Measurements from ENCODE around the gene ANKLE1.

Gene ANKLE1

GRCh38 chr19:17283504-17283996 lies 1.8 kb downstream of the ANKLE1 start:
- no peak for TF ChIP-seq EZH2phosphoT487 (IDR thresholded peaks at IDR 0.05; ENCODE audit: borderline replicate concordance)
- TF ChIP-seq CTCF (conservative IDR thresholded peaks at IDR 0.05; ENCODE audit: low read length), result no peak
- H3K9ac ChIP-seq (ENCODE audit: low read depth, low read length, poor library complexity, severe bottlenecking), result no peak overlapping the region
- H2AFZ ChIP-seq (ENCODE audit: low read length), result no peak overlapping the region
- H3K4me3 ChIP-seq (ENCODE audit: low read length, poor library complexity, severe bottlenecking), result no peak overlapping the region
- no peaks in the 10 kb centered on the region for H3F3A ChIP-seq (ENCODE audit: low read depth)
- no peaks in the 10 kb centered on the region for H3K9me2 ChIP-seq (replicated peaks; ENCODE audit: low read depth, low read length)
- no peak overlapping the region for H3K4me2 ChIP-seq (ENCODE audit: low read depth, low read length, poor library complexity, severe bottlenecking)
- H3K27me3 ChIP-seq (ENCODE audit: insufficient read depth, low read length, poor library complexity, severe bottlenecking), result no peaks in the 10 kb centered on the region
- H3K36me3 ChIP-seq (ENCODE audit: insufficient read depth, low read length), result 0 out of 2 replicates have a peak, but pooled peaks cover 3% of the 10 kb centered on the region
- H3K9me3 ChIP-seq (ENCODE audit: insufficient read depth, low read depth, low read length), result no peaks in the 10 kb centered on the region
- no peaks in the 10 kb centered on the region for H3K79me2 ChIP-seq (ENCODE audit: insufficient read depth, low read length)
- no peaks in the 10 kb centered on the region for H3K4me1 ChIP-seq (ENCODE audit: insufficient read depth, low read length, poor library complexity, severe bottlenecking)
- H4K20me1 ChIP-seq (ENCODE audit: insufficient read depth, low read length, poor library complexity, severe bottlenecking), result no peaks in the 10 kb centered on the region

GRCh38 chr19:17285415-17286135 lies 3.9 kb downstream of the ANKLE1 start:
- H3K79me2 ChIP-seq (ENCODE audit: insufficient read depth, low read length), result no peaks in the 10 kb centered on the region
- no peaks in the 10 kb centered on the region for H3K9me3 ChIP-seq (ENCODE audit: insufficient read depth, low read depth, low read length)
- no peak overlapping the region for H3K4me3 ChIP-seq (ENCODE audit: low read length, poor library complexity, severe bottlenecking)
- no peaks in the 10 kb centered on the region for H4K20me1 ChIP-seq (ENCODE audit: insufficient read depth, low read length, poor library complexity, severe bottlenecking)
- H3K9me2 ChIP-seq (replicated peaks; ENCODE audit: low read depth, low read length), result no peaks in the 10 kb centered on the region
- no peaks in the 10 kb centered on the region for H3K4me1 ChIP-seq (ENCODE audit: insufficient read depth, low read length, poor library complexity, severe bottlenecking)
- H3K4me2 ChIP-seq (ENCODE audit: low read depth, low read length, poor library complexity, severe bottlenecking), result no peak overlapping the region
- H3K36me3 ChIP-seq (ENCODE audit: insufficient read depth, low read length), result no peaks in the 10 kb centered on the region
- TF ChIP-seq EZH2phosphoT487 (IDR thresholded peaks at IDR 0.05; ENCODE audit: borderline replicate concordance), result no peak
- TF ChIP-seq CTCF (conservative IDR thresholded peaks at IDR 0.05; ENCODE audit: low read length), result no peak
- no peaks in the 10 kb centered on the region for H3K27me3 ChIP-seq (ENCODE audit: insufficient read depth, low read length, poor library complexity, severe bottlenecking)
- no peak overlapping the region for H2AFZ ChIP-seq (ENCODE audit: low read length)
- H3F3A ChIP-seq (ENCODE audit: low read depth), result no peaks in the 10 kb centered on the region
- no peak overlapping the region for H3K9ac ChIP-seq (ENCODE audit: low read depth, low read length, poor library complexity, severe bottlenecking)

GRCh38 chr19:17286263-17286662 lies 4.6 kb downstream of the ANKLE1 start:
- no peak overlapping the region for H3K9ac ChIP-seq (ENCODE audit: low read depth, low read length, poor library complexity, severe bottlenecking)

More at GRCh38 chr19:17286263-17286662, 4.6 kb downstream of the ANKLE1 start:
- Histone ChIP-seq H3F3A (ENCODE audit: low read depth) (no peaks in the 10 kb centered on the region), H2AFZ (ENCODE audit: low read length) (no peak overlapping the region), H3K9me2 (replicated peaks; ENCODE audit: low read depth, low read length) (no peaks in the 10 kb centered on the region), H3K4me1 (ENCODE audit: insufficient read depth, low read length, poor library complexity, severe bottlenecking) (no peaks in the 10 kb centered on the region), H3K27me3 (ENCODE audit: insufficient read depth, low read length, poor library complexity, severe bottlenecking) (no peaks in the 10 kb centered on the region), H4K20me1 (ENCODE audit: insufficient read depth, low read length, poor library complexity, severe bottlenecking) (no peaks in the 10 kb centered on the region), H3K79me2 (ENCODE audit: insufficient read depth, low read length) (no peaks in the 10 kb centered on the region), H3K4me2 (ENCODE audit: low read depth, low read length, poor library complexity, severe bottlenecking) (no peak overlapping the region), H3K4me3 (ENCODE audit: low read length, poor library complexity, severe bottlenecking) (no peak overlapping the region), H3K9me3 (ENCODE audit: insufficient read depth, low read depth, low read length) (no peaks in the 10 kb centered on the region), H3K36me3 (ENCODE audit: insufficient read depth, low read length) (no peaks in the 10 kb centered on the region)
- TF ChIP-seq CTCF (conservative IDR thresholded peaks at IDR 0.05; ENCODE audit: low read length) (no peak), EZH2phosphoT487 (IDR thresholded peaks at IDR 0.05; ENCODE audit: borderline replicate concordance) (no peak)
